Measurements from ENCODE around the gene DIDO1.

The DIDO1 gene

DNA sequence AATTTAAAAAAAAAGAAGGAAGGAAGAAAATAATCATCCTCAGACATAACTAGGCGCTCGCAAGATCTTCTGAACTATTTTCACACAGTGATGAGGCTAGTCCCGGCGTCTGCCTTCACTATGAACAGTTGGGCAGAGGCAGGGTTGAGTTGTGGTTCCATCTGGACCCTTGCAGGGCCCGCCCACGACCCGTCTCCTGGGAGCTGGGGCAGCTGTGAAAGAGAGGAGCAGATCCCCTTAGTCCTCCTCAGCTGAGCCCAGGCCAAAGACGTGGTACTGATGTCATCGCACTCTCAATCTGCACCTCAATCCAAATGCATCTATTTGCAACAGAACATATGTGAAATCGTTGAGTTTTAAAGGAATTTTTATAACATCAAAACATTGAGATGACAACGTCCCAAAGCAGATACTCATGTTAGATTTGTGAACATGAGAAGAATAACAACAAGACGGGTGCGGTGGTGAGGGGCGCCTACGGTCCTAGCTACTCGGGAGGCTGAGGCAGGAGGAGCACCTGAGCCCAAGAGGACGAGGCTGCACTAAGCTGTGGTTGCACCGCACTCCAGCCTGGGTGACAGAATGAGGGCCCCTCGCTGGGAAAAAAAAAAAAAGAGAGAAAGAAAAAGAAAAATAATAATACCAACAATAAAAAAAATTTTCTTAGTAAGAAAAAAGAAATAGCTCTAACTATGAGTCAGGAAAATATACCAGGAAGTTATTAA is 80.0 kb downstream of the DIDO1 start:
- no peak for DNase-seq

DNA sequence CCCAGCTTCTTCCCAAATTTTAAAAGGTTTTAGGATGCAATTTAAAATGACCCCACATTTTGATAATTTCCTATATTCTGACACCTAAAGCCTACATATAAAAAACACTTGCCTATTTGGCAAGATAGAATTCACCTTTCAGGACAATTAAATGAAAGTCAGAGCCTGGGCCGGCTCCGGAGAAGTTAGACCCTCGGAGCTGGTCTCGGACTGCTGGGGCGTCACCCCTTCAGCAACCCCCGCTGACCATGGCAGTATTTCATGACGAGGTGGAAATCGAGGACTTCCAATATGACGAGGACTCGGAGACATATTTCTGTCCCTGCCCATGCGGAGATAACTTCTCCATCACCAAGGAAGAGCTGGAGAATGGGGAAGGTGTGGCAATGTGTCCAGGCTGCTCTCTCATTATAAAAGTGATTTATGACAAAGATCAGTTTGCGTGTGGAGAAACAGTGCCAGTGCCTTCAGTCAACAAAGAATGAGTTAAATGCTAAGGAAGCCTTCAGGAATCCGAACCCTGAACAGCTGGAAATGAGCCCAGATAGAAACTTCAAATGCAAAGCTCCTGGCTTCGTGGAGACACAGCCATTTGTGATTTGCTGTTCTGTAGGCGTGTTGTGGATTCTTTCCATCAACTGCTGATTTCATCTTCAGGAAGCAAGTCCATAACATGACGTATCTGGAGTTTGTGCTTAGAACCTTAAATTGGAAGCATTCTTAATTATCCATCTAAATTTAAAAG is 80.7 kb downstream of the DIDO1 start:
- DNase-seq, result no peak

DNA sequence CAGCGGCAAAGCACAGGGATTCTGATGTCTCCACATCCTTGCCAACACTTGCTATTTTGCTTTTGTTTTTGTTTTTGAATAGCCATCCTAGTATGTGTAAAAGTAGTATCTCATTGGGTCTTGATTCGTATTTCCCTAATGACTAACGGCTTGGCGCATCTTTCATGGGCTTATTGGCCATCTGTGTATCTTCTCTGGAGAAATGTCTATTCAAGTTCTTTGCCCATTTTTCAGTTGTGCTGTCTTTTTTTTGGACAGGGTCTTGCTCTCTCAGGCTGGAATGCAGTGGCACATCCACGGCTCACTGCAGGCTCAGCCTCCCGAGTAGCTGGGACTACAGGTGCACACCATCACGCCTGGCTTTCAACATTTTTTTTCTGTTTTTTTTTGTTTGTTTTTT is 82.1 kb downstream of the DIDO1 start:
- no peak for DNase-seq

DNA sequence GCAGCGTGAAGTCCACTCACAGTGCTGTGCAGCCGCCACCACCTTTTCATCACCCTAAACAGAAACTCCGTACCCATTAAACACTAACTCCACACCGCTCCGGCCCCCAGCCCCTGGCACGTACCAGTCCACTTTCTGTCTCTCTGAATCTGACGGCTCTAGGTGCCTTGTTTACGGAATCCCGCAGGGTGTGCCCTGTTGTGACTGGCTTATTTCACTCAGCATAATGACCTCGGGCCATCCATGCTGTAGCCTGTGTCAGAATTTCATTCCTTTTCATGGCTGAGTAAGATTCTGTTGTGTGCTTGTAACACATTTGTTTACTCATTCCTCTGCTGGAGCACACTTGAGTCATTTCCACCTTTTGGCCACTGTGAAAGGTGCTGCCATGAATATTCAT is 82.6 kb downstream of the DIDO1 start:
- DNase-seq, result no peak

DNA sequence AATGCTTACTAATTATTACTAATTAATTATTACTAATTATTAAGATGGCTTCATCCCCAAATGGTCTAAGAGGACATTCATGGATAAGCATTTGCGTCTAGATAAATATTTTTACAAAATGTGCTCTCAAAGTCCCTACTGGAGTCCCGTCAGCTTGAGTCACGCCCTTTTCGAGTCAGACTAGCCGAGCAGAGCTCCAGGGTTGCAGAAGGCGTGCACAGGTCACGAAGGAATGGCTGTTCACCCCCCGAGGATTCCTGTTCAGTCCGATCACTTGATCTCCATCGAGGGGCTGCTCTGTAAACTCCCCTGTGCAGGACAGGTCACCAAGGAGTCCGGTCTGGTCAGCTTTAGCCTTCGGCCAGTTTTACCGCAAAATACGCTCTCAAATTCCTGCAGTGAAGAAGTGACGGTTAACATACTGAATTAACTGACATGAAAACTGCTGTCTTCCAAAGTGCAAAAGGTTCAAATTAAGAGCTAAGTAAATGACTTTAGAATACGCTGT is 84.5 kb downstream of the DIDO1 start:
- no peak for DNase-seq

DNA sequence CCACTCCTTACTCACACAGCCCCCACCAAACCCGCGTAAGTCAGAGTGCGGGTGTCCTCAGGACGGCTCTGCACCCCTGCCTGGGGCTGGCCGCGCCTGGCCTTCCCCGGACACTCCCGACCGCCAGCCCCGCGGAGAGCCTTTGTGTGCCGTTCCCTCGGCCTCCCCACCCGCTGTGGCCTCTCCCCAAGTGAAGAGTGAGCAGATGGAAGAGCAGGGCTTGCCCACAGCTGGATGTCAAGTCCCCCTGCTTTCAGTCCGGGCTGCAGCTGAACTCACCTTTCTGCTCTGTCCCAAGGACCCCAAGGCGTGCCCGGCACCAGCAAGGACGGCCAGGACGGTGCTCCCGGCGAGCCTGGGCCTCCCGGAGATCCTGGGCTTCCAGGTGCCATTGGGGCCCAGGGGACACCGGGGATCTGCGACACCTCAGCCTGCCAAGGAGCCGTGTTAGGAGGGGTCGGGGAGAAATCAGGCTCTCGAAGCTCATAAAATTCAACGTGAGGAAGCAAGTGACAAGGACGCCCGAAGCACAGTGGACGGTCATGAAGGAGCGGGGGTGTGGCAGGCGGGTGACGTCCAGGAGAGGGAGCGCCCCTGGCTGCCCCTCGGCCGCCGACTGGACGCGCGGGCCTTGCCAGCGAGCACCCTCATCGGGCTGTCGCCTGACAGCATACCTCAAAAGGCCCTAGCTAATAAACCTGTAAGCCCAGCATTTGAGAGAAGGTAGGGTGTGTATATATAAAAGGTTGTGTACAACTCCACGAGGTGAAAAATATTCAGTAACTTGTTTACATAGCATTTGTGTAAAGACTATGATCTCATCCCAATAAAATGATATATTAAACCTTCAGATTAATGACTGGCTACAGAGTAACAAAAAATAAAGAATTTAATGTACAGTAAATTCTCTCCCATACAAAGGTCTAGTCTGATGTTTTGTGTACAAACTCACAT is 85.8 kb downstream of the DIDO1 start:
- no peak for DNase-seq

DNA sequence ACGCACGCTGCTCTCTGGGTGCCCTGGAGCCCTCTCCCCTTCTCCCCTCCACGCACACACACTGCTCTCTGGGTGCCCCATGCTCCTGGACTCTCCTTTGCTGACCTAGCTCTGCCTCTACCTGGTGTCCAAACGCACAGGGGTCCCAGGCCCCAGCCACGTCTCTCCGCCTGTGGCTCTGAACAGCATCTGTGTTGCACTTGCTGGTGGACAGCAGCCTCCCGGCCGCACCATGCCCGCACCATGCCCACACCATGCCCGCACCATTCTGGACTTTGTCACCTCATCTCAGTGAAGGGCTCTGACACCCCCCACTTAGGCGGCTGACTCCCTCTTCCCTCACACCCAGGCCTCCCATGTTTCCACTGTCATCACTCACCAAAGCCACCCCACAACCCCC is 86.5 kb downstream of the DIDO1 start:
- DNase-seq, result no peak

DNA sequence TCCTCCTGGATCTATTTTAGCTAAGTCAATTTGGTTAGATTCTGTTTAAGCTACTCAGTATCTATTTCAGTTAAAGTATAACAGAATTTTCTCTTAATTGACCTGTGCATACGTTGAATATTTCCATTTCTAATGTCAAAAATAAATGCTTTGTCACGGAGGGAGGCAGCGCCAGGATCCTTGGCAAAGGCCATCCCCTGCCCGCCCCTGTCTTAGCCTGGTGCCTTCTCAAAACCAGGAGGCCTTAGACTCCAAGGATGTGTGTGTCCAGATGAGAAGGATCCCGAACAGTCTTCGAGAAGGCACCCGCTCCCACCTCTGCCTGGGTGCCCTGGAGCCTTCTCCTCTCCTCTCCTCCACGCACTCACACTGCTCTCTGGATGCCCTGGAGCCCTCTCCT is 87.0 kb downstream of the DIDO1 start:
- no peak for DNase-seq

DNA sequence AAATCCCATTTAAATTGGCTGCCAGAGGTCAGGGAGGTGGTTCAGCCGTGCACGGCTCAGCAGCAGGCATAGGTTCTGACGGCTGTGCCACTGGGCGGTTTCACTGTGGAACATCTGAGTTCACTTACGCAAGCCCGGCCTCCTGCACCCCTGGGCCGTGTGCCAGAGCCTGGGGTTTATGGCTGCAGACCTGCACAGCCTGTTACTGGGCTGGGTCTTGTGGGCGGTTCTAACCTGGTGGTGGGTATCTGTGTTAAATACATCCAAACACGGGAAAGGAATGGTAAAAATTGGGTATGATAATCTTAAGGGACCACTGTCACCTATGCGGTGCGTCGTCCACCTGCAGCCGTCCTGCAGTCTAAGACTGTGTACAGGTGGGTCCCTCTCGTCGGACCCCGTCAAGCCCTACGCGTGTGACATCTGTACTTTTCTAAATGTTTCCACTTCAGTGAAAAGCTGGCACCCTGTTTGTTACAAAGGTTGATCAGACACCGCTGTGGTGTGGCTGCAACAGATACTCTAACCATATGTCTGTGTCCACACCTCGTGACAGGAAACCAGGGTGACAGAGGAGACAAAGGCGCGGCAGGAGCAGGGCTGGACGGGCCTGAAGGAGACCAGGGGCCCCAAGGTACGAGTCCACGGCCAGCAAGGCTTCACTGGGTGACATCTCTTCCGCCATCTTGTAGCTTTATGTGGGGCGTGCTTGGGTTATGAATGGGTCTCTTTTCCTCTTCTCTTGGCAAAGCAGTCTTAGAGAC is 88.0 kb downstream of the DIDO1 start:
- no peak for DNase-seq

DNA sequence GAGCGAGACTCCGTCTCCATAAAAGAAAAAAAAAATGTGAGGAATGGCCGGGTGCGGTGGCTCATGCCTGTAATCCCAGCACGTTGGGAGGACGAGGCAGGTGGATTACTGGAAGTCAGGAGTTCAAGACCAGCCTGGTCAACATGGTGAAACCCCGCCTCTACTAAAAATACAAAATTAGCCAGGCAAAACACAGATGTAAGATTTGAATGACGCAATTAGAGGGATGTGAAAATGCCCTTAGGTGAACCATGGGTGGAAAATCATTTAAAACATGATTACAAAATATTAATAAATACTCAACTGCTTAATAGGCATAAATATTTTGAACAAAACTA is 88.5 kb downstream of the DIDO1 start:
- no peak for DNase-seq

DNA sequence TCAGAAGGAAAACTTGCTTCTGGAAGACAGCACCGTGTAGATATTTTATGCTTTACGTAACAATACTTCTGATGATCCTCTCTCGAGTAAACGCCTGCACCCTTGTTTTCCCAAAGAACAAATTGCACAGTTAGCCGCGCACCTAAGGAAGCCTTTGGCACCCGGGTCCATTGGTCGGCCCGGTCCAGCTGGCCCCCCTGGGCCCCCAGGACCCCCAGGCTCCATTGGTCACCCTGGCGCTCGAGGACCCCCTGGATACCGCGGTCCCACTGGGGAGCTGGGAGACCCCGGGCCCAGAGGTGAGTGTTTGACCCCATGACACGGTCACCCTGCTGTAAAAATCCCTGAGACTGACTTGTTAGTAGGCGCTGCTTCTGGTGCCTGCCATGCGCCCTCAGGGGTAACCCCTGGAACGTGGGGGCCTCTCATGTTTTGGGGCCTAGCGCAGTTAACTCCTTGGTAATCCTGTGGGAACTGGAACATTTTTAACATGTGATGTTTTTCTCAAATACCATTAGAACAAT is 89.3 kb downstream of the DIDO1 start:
- no peak for DNase-seq

DNA sequence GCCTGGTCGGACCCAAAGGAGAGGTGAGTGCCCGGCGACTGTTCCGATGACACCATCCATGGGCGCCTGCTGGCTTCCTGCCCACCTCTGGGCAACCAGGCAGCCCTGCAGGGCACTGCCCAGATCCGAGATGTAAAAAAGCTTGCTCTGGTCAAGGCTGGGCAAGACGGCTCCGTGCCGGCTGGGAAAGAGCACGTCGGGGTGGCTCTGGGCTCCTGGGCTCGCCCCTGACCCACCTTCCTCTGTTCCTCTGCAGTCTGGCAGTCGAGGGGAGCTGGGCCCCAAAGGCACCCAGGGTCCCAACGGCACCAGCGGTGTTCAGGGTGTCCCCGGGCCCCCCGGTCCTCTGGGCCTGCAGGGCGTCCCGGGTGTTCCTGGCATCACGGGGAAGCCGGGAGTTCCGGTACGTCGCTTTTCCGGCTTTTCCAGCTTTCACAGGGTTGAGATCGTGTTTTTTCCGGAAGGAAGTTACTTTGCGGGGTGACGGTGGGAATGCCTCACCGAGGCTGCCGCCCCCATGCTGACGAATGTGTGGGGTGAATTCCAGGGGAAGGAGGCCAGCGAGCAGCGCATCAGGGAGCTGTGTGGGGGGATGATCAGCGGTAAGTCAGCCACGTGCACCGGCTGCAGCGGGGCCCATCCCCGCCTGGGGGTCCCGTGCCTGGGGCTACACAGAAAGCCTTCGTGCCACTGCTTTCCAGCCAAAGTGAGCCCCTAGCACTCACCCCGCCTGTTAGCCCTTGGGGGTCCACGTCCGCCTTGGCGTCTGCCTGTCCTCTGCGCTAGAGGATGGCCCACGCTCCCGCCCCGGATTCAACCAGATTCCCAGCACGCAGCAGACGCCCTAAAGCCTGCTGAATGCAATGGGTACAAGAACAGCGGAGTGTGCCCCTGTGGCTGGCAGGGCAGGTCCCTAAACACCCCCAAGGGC is 90.1 kb downstream of the DIDO1 start:
- DNase-seq, result no peak

DNA sequence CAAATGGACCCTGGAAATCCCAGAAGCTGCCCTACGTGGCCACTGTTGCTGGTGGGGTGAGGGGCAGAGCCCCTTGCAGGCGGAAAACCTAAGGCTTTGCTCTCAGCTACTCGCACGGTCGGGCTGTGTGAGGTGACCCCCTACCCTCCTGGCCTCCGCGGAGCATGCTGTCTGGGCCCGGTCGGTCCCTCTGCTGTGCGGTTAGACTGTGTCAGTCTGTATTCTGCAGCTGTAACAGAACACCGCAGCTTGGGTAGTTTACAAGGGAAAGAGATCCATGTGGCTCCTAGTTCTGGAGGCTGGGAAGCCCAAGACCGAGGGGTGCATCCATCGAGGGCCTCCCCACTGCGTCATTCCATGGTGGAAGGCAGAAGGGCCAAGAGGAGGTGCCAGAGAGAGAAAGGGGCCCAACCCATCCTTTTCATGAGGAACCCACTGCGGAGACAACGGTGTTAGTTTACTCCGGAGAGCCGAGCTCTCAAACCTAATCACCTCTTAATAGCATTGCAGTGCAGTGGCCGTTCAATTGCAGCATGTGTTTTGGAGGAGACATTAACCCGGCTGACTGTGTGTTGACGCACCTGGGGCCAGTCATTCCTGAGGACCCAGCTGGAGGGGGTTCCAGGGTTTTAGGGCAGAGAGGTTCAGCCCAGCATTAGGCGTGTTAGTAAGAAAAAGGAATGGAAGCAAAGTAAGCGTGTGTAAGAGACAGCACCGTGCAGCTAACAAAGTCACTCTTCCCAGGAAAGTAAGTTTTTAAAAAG is 91.2 kb downstream of the DIDO1 start:
- DNase-seq, result no peak

DNA sequence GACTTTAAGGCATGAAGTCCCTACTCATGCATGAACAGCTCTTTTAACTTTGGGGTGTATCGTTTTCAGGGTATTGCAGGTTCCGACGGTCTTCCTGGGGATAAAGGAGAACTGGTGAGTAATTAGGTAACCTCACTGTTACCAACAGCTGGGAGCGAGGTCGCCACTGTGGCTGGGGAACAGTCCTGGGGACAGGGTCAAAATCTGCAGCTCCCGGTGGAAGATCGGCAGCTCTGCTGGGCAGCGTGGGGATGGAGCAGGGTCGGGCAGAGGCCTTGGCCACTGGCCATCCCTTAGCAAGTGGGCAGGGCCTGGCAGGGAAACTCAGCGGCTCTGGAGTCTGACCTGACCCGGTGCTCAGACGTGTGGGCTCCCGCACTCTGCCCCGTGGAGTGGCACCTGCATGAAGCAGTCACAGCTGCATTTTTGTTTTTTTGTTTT is 93.3 kb downstream of the DIDO1 start:
- no peak for DNase-seq

DNA sequence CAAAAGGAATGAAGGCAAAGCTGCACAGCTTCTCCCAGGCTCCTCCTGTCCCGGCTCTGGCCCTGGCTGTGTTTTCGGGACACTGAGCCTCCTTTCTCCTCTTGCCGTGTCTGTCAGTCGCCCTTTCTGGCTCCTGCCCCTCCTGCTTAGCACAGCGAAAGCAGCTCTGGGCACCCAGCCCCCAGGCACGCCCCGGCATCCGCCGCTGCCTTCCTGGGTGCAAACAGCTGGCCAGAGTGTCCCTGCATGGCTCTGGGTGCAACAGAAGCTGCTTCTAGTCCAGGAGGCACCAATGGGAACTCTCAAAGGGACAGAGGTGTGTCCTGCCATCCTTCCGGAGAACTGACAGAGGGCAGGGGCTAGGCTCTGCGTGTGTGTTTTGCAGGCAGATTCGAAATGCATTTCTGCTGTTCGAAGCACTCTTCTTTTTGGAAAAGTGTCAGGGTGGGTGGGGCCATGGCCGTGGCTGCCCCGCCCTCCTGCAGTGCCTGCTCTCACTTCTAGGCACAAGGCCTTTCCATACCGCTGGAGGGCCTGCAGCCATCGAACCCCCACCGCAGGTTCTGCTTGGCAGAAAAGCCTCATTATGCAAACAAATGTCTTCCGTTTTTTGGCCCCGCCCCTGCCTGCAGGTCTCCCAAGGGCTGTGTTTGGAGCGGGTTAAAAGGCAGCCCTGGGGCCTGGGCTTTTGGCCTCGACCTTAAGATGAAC is 93.9 kb downstream of the DIDO1 start:
- DNase-seq, result no peak

DNA sequence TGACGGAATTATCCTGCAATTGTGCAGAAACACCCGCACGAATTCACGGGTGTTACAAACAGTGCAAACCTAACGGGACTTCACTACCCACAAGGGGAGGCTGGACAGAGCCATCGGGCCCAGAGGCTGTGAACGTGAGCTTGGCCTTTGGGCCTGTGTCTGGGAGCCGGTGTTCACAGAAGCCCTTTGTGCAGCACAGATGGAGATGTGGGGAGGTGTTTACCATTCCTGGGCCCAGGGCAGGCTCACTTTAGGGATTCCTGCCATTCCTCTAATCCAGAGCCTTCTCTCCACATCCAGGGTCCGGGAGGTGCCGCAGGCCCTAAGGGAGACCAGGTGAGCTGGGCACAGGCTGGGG is 94.5 kb downstream of the DIDO1 start:
- no peak for DNase-seq

DNA sequence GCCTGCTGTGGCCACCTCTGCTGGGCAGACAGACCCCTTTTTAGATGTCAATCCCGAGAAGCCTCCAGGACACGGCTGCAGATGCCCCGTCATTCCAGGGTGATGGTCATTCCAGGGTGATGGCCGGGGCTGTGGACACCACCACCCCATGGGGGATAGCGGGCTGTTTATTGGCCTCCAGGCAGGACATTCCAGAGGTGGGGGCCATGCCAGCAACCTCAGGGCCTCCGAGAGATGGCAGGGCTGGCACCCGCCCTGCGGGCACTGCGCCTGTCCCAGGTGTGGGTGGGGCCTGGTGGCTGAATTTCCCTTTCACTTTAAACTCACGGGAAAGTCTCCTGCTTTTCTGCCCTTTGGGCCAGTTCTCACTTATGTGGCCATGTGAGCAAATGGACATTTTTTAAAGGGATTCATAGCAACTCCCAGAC is 94.9 kb downstream of the DIDO1 start:
- no peak for DNase-seq

DNA sequence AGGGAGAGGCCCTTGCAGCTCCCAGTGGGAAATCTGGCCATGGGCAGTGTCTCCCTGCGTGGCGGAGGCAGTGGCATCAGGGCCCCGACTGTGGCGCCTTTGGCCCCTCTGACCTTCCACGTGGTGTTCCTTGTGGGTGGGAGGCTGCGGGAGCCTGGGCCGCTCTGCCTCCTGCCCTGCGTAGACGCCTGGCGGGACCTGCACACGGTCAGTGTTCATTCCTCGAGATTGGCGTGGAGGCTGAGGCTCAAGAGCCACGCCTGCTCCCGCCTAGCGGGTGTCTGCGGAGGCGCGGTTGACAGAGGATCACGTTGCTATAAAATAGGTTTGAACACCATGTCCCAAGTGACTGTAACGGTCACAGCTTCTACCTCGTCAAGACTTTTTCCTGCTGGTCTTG is 95.5 kb downstream of the DIDO1 start:
- no peak for DNase-seq

DNA sequence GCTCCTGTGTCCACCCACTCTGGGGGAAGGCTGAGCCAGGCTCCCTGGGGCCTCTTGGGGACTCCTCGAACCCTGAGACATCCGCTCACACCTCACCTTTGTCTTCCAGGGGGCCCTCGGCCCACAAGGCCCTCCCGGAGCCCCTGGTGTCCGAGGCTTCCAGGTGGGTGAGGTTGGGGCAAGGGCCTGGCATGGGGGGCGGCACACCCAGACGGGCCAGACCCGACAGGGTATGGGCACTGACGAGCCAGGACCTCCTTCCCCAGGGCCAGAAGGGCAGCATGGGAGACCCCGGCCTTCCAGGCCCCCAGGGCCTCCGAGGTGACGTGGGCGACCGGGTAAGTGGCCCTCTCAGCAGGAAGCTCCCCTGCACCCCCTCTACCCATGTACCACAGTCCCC is 96.1 kb downstream of the DIDO1 start:
- DNase-seq, result no peak

Data from activated CD8-positive, alpha-beta memory T cell treated with anti-CD3 and anti-CD28 coated beads, Interleukin-2, amount 50 U/mL, for 4 hours (primary cell).